HCT116 (cell line): ENCODE results near the gene TBC1D30. TPM values are rescaled to one million over a fixed set of nuclear protein-coding genes. Genes with fewer than 3 reads are reported as not detected.

Source experiments
- ATAC-seq: fragments of 200-7000 bp; cut with Tn5 transposase; 2 replicates; pipeline ENCODE4 v1.9.1; 2020; ENCODE audit warnings: mild to moderate bottlenecking, moderate library complexity
- BruUV-seq: library from RNA; stranded (reverse); fragments of 400-500 nt; replicated peaks from 2 replicates; lab custom pipeline; 2021; lab: Mats Ljungman, UMichigan
- CTCF ChIA-PET: fragments of 300-600 bp; sonication (Branson Sonifier 250); formaldehyde crosslinking; loops from one replicate; lab custom pipeline; 2021; ENCODE audit warnings: antibody characterized with exemption; lab: Charles Lee
- POLR2A ChIA-PET: fragments of 300-600, 350-600 bp; sonication (Branson Sonifier 250); formaldehyde crosslinking; loops from one replicate; lab custom pipeline; 2021; ENCODE audit warnings: antibody characterized with exemption; lab: Charles Lee
- RAD21 ChIA-PET, 2 experiments: fragments of 300-600 bp; sonication (Branson Sonifier 250); formaldehyde crosslinking; loops; one replicate each; lab custom pipeline; 2023; ENCODE audit warnings: low total read pairs in 2 of 2; ENCODE audit not compliant: uncharacterized antibody in 2 of 2, unreplicated experiment in 2 of 2, low non-redundant PET in 1 of 2; lab: Charles Lee
- DNase-seq: peaks from one replicate; pipeline ENCODE4 v3.0.0-alpha.2; 2010; ENCODE audit warnings: low read depth, low spot score
- H2AFZ ChIP-seq: fragments of 200-600 bp; shearing (Covaris generic), sonication (generic); 2 replicates; pipeline ENCODE4 v1.6.1; 2017; ENCODE audit warnings: low read depth, mixed run types, mixed read lengths, antibody characterized with exemption, low read length; ENCODE audit not compliant: poor library complexity, severe bottlenecking
- H3K27ac ChIP-seq: 2 replicates; pipeline ENCODE4 v1.5.1; 2012; ENCODE audit warnings: low read depth, low read length
- H3K27me3 ChIP-seq: fragments of 200-600 bp; sonication (generic); 2 replicates; pipeline ENCODE4 v1.6.1; 2016; ENCODE audit warnings: mixed run types, low read length, mixed read lengths; ENCODE audit not compliant: insufficient read depth
- H3K36me3 ChIP-seq, 2 experiments: fragments of 200-500 bp in 1 of 2; fragments of 200-600 bp in 1 of 2; sonication (Bioruptor generic) in 1 of 2; sonication (generic) in 1 of 2; 2 replicates each; pipeline versions ENCODE4 v1.5.1 to v1.6.1; 2014 to 2016; ENCODE audit warnings: low read length in 2 of 2, inconsistent platforms in 1 of 2, mixed read lengths in 1 of 2, mixed run types in 1 of 2; ENCODE audit not compliant: insufficient read depth in 2 of 2, control insufficient read depth in 1 of 2
- H3K4me1 ChIP-seq, 2 experiments: fragments of 200-600 bp in 1 of 2; sonication (generic) in 1 of 2; 2 replicates each; pipeline versions ENCODE4 v1.5.1 to v1.6.1; 2012 to 2017; ENCODE audit warnings: low read length in 2 of 2, inconsistent platforms in 1 of 2, mild to moderate bottlenecking in 1 of 2, mixed read lengths in 1 of 2, mixed run types in 1 of 2, moderate library complexity in 1 of 2; ENCODE audit not compliant: insufficient read depth in 2 of 2, control insufficient read depth in 1 of 2
- H3K4me2 ChIP-seq: fragments of 200-600 bp; sonication (generic); 2 replicates; pipeline ENCODE4 v1.6.1; 2017; ENCODE audit warnings: mixed run types, low read length, mixed read lengths
- H3K4me3 ChIP-seq, 2 experiments: fragments of 200-600 bp in 1 of 2; sonication (generic) in 1 of 2; replicated peaks in 1 of 2; 2 replicates each; pipeline ENCODE4 v1.5.1; 2011 to 2016; ENCODE audit warnings: low read length in 2 of 2, control low read depth in 1 of 2, low read depth in 1 of 2, mild to moderate bottlenecking in 1 of 2, mixed read lengths in 1 of 2, mixed run types in 1 of 2
- H3K79me2 ChIP-seq: fragments of 200-600 bp; sonication (generic); 2 replicates; pipeline ENCODE4 v1.6.1; 2017; ENCODE audit warnings: mild to moderate bottlenecking, mixed run types, low read length, moderate library complexity, mixed read lengths; ENCODE audit not compliant: insufficient read depth
- H3K9ac ChIP-seq: fragments of 200-600 bp; sonication (generic); 2 replicates; pipeline ENCODE4 v1.6.1; 2016; ENCODE audit warnings: low read length, mixed read lengths
- H3K9me2 ChIP-seq: fragments of 200-600 bp; sonication (generic), shearing (Covaris generic); 2 replicates; pipeline ENCODE4 v1.6.1; 2017; ENCODE audit warnings: mixed run types, mild to moderate bottlenecking, moderate library complexity; ENCODE audit not compliant: insufficient read depth
- H3K9me3 ChIP-seq, 2 experiments: fragments of 200-500 bp in 1 of 2; fragments of 200-600 bp in 1 of 2; sonication (Bioruptor generic) in 1 of 2; sonication (generic) in 1 of 2; 2 replicates each; pipeline ENCODE4 v1.6.1; 2014 to 2017; ENCODE audit warnings: low read length in 2 of 2, mixed read lengths in 2 of 2, inconsistent platforms in 1 of 2, low read depth in 1 of 2, mild to moderate bottlenecking in 1 of 2, mixed run types in 1 of 2, moderate library complexity in 1 of 2; ENCODE audit not compliant: control insufficient read depth in 1 of 2, insufficient read depth in 1 of 2
- H4K20me1 ChIP-seq: fragments of 200-600 bp; sonication (generic), shearing (Covaris generic); 2 replicates; pipeline ENCODE4 v1.6.1; 2017; ENCODE audit warnings: mixed run types, mild to moderate bottlenecking, moderate library complexity; ENCODE audit not compliant: insufficient read depth
- CEBPB ChIP-seq: IDR thresholded peaks from 2 replicates; pipeline ENCODE4 v1.6.1; 2012; ENCODE audit warnings: low read depth
- ELF1 ChIP-seq: IDR thresholded peaks from 2 replicates; pipeline ENCODE4 v1.6.1; 2012; ENCODE audit warnings: low read depth, borderline replicate concordance
- EZH2phosphoT487 ChIP-seq: fragments of 200-600 bp; IDR thresholded peaks from 2 replicates; pipeline ENCODE4 v1.6.1; 2018; ENCODE audit warnings: antibody characterized with exemption, borderline replicate concordance
- JUND ChIP-seq: IDR thresholded peaks from 2 replicates; pipeline ENCODE4 v1.6.1; 2012
- POLR2A ChIP-seq: IDR thresholded peaks from 2 replicates; pipeline ENCODE4 v1.7.0; 2011; ENCODE audit warnings: borderline replicate concordance; ENCODE audit not compliant: insufficient read depth, insufficient read length; ENCODE audit errors: extremely low read depth
- SIN3A ChIP-seq: IDR thresholded peaks from 2 replicates; pipeline ENCODE4 v1.6.1; 2012; ENCODE audit warnings: low read depth
- SRF ChIP-seq: IDR thresholded peaks from 2 replicates; pipeline ENCODE4 v1.6.1; 2012; ENCODE audit warnings: low read depth
- TCF7L2 ChIP-seq: IDR thresholded peaks from 2 replicates; pipeline ENCODE4 v1.7.0; 2011; ENCODE audit warnings: borderline replicate concordance, inconsistent platforms; ENCODE audit not compliant: insufficient read depth, insufficient read length; ENCODE audit errors: extremely low read depth
- YY1 ChIP-seq: IDR thresholded peaks from 2 replicates; pipeline ENCODE4 v1.6.1; 2011; ENCODE audit warnings: low read length, low read depth, moderate library complexity, mild to moderate bottlenecking; ENCODE audit not compliant: insufficient replicate concordance; ENCODE audit errors: extremely low read depth
- ZFX ChIP-seq: fragments of 450-650 bp; IDR thresholded peaks from 2 replicates; pipeline ENCODE4 v1.6.1; 2017
- ZNF274 ChIP-seq: fragments of 200-500 bp; sonication (Bioruptor generic); IDR thresholded peaks from 2 replicates; pipeline ENCODE4 v1.6.1; 2014; ENCODE audit warnings: mild to moderate bottlenecking, low read depth, low read length, inconsistent platforms
- intact Hi-C: fragments of 100-400 bp; cut with micrococcal nuclease; formaldehyde crosslinking; loops from 2 replicates; pipeline ENCODE4 v1.10.0; 2022
- total RNA-seq: library from RNA; stranded (reverse); gene quantifications from one replicate; pipeline ENCODE4 v1.2.1, GENCODE V29; 2021; ENCODE audit not compliant: unreplicated experiment
- TF ChIP-seq, protein P1 (sequence below): IDR thresholded peaks from 2 replicates; pipeline ENCODE4 v1.6.1; 2012; ENCODE audit warnings: low read depth
- TF ChIP-seq, protein P2 (sequence below): IDR thresholded peaks from 2 replicates; pipeline ENCODE4 v1.6.1; 2012
- TF ChIP-seq, protein P3 (sequence below): IDR thresholded peaks from 2 replicates; pipeline ENCODE4 v1.6.1; 2012
- TF ChIP-seq, protein P4 (sequence below): IDR thresholded peaks from 2 replicates; pipeline ENCODE4 v1.6.1; 2011; ENCODE audit warnings: mild to moderate bottlenecking, low read length, moderate library complexity; ENCODE audit not compliant: insufficient replicate concordance; ENCODE audit errors: extremely low read depth

The TBC1D30 gene
- total RNA-seq, 1 experiment from 2014 or later = 24.1 TPM

DNA sequence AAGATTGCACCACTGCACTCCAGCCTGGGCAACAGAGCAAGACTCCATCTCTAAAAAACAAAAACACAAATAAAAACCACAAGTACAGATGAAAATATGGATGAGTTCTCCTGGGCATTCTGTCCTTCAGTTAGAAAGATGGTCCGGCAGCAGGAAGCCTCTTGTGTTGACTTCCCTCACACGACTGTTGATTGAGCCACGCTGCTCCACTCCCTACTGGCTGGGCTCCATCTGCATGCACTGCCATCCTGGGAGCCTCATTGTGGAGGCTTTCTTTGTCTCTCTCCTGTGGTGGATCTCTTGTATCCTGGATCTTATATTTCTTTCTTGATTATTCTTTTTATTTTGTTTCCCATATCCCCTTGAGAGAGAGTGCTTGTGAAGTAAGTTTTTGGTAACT, 30.8 kb upstream of the TBC1D30 start (continued):
- TF ChIP-seq, protein P1, sequence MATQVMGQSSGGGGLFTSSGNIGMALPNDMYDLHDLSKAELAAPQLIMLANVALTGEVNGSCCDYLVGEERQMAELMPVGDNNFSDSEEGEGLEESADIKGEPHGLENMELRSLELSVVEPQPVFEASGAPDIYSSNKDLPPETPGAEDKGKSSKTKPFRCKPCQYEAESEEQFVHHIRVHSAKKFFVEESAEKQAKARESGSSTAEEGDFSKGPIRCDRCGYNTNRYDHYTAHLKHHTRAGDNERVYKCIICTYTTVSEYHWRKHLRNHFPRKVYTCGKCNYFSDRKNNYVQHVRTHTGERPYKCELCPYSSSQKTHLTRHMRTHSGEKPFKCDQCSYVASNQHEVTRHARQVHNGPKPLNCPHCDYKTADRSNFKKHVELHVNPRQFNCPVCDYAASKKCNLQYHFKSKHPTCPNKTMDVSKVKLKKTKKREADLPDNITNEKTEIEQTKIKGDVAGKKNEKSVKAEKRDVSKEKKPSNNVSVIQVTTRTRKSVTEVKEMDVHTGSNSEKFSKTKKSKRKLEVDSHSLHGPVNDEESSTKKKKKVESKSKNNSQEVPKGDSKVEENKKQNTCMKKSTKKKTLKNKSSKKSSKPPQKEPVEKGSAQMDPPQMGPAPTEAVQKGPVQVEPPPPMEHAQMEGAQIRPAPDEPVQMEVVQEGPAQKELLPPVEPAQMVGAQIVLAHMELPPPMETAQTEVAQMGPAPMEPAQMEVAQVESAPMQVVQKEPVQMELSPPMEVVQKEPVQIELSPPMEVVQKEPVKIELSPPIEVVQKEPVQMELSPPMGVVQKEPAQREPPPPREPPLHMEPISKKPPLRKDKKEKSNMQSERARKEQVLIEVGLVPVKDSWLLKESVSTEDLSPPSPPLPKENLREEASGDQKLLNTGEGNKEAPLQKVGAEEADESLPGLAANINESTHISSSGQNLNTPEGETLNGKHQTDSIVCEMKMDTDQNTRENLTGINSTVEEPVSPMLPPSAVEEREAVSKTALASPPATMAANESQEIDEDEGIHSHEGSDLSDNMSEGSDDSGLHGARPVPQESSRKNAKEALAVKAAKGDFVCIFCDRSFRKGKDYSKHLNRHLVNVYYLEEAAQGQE = no peak
- TF ChIP-seq ZNF274 (no peak), ELF1 (no peak)

DNA sequence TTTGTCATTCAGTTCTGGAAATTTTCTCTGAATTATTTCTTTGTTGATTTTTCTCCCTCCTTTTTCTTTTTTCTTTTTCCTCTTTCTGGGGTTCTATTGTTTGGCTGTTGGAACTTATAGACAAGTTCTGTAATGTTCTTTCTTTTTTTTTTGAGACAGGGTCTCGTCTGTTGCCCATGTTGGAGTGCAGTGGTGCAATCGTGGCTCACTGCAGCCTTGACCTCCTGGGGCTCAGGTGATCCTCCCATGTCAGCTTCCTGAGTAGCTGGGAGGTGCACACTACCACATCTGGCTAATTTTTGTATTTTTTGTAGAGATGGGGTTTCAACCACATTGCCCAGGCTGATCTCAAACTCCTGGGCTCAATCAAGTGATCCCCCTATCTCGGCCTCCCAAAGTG, 30.1 kb upstream of the TBC1D30 start:
- Histone ChIP-seq H3K4me1 (peaks cover 0 to 8% of the 10 kb centered on the region in 2 experiments; a peak in 2 of 4 replicates), H2AFZ (no peak overlapping the region), H3K36me3 (no peaks in the 10 kb centered on the region; a peak in 1 of 4 replicates), H3K9ac (no peak overlapping the region), H3K9me2 (no peaks in the 10 kb centered on the region), H4K20me1 (no peaks in the 10 kb centered on the region; the same call in 1 of the 2 replicates), H3K9me3 (no peaks in the 10 kb centered on the region), H3K4me3 (no peak overlapping the region), H3K27me3 (no peaks in the 10 kb centered on the region), H3K4me2 (no peak overlapping the region), H3K27ac (no peak overlapping the region), H3K79me2 (peaks cover 43% of the 10 kb centered on the region)
- intact Hi-C loops = no loop called here
- BruUV-seq = no TSS peak
- POLR2A ChIA-PET = no interaction called here
- CTCF ChIA-PET = interaction anchor here (0.6 kb wide), 1 partner anchor 8 kb away, joined by 3 read pairs; no protein-coding TSS in a partner anchor
- ATAC-seq (no peak), DNase-seq (no peak)
- RAD21 ChIA-PET = no interaction called here
- no peak for TF ChIP-seq SIN3A
- TF ChIP-seq, protein P2, sequence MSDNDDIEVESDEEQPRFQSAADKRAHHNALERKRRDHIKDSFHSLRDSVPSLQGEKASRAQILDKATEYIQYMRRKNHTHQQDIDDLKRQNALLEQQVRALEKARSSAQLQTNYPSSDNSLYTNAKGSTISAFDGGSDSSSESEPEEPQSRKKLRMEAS = no peak
- TF ChIP-seq EZH2phosphoT487 = no peak
- TF ChIP-seq ZFX = no peak
- TF ChIP-seq POLR2A = no peak
- TF ChIP-seq JUND = no peak
- TF ChIP-seq, protein P3, sequence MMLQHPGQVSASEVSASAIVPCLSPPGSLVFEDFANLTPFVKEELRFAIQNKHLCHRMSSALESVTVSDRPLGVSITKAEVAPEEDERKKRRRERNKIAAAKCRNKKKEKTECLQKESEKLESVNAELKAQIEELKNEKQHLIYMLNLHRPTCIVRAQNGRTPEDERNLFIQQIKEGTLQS = no peak
- no peak for TF ChIP-seq YY1
- TF ChIP-seq SRF = no peak
- TF ChIP-seq, protein P1 = no peak
- TF ChIP-seq, protein P4, sequence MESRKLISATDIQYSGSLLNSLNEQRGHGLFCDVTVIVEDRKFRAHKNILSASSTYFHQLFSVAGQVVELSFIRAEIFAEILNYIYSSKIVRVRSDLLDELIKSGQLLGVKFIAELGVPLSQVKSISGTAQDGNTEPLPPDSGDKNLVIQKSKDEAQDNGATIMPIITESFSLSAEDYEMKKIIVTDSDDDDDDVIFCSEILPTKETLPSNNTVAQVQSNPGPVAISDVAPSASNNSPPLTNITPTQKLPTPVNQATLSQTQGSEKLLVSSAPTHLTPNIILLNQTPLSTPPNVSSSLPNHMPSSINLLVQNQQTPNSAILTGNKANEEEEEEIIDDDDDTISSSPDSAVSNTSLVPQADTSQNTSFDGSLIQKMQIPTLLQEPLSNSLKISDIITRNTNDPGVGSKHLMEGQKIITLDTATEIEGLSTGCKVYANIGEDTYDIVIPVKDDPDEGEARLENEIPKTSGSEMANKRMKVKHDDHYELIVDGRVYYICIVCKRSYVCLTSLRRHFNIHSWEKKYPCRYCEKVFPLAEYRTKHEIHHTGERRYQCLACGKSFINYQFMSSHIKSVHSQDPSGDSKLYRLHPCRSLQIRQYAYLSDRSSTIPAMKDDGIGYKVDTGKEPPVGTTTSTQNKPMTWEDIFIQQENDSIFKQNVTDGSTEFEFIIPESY = no peak
- no peak for TF ChIP-seq TCF7L2
- TF ChIP-seq ZNF274 = no peak
- TF ChIP-seq CEBPB = no peak
- TF ChIP-seq ELF1 = no peak
